GM18867 (cell line): ENCODE data around the gene HSPD1.
"Not testable (repeated sequence)": the region's sequence is repeated elsewhere in the genome, so short reads cannot be mapped to it uniquely, and the experiment has no call there.

Experiments
- ATAC-seq: cut with Tn5 transposase; IDR thresholded peaks from one replicate; pipeline ENCODE4 v1.9.1; 2021; ENCODE audit warnings: mild to moderate bottlenecking, moderate library complexity; ENCODE audit not compliant: unreplicated experiment

HSPD1 gene

GRCh38 chr2:197497326-197497725 lies 2.3 kb downstream of the HSPD1 start:
- ATAC-seq = no peak

- no peak for ATAC-seq
These were observed 2.9 kb downstream of the HSPD1 start for GRCh38 chr2:197496695-197497094.

GRCh38 chr2:197495433-197496134 lies 4.1 kb downstream of the HSPD1 start:
- ATAC-seq = no peak

- ATAC-seq = no peak
These were observed 12.3 kb downstream of the HSPD1 start for GRCh38 chr2:197487385-197487784.

GRCh38 chr2:197486175-197486574 lies 13.5 kb downstream of the HSPD1 start:
- no peak for ATAC-seq

GRCh38 chr2:197484248-197484647 lies 15.4 kb downstream of the HSPD1 start:
- ATAC-seq = not testable (repeated sequence)

GRCh38 chr2:197480165-197481036 lies 19.2 kb downstream of the HSPD1 start:
- ATAC-seq = no peak

GRCh38 chr2:197477797-197478196 lies 21.8 kb downstream of the HSPD1 start:
- ATAC-seq = no peak

- ATAC-seq = no peak
These were observed 27.5 kb downstream of the HSPD1 start for GRCh38 chr2:197472166-197472565.

GRCh38 chr2:197464175-197464574 lies 35.5 kb downstream of the HSPD1 start:
- no peak for ATAC-seq

GRCh38 chr2:197461057-197461456 lies 38.6 kb downstream of the HSPD1 start:
- ATAC-seq = no peak

- ATAC-seq = no peak
These were observed 39.0 kb downstream of the HSPD1 start for GRCh38 chr2:197460649-197461048.

GRCh38 chr2:197455428-197455827 lies 44.2 kb downstream of the HSPD1 start:
- no peak for ATAC-seq

- ATAC-seq = no peak
These were observed 44.7 kb downstream of the HSPD1 start for GRCh38 chr2:197454923-197455322.

GRCh38 chr2:197453914-197454398 lies 45.7 kb downstream of the HSPD1 start:
- peak; percentile 24 for ATAC-seq

GRCh38 chr2:197453123-197453913 lies 46.3 kb downstream of the HSPD1 start, which contains the start of gene COQ10B:
TSS of gene COQ10B (plus strand) at chr2:197453552. CDS start at chr2:197453561, 9 bp downstream.
- peak; percentile 94 for ATAC-seq

GRCh38 chr2:197452754-197453122 lies 46.9 kb downstream of the HSPD1 start:
- no peak for ATAC-seq

GRCh38 chr2:197450935-197451358 lies 48.7 kb downstream of the HSPD1 start:
- ATAC-seq = not testable (repeated sequence)

GRCh38 chr2:197450465-197450864 lies 49.2 kb downstream of the HSPD1 start:
- no peak for ATAC-seq

- no peak for ATAC-seq
These were observed 52.8 kb downstream of the HSPD1 start for GRCh38 chr2:197446844-197447243.

GRCh38 chr2:197445746-197446145 lies 53.9 kb downstream of the HSPD1 start:
- ATAC-seq = no peak
